ENCODE measurements around the gene C21orf91. TPM values are rescaled to one million over a fixed set of nuclear protein-coding genes. Genes with fewer than 3 reads are reported as not detected.

Gene C21orf91
- polyA plus RNA-seq, 2 of the 4 experiments (the other 2 are of a cell fraction), result 1.9 to 5.5 TPM

- TF ChIP-seq HOXB13 (CRISPR knock-in tag; IDR thresholded peaks at IDR 0.05; ENCODE audit: low read depth) (no peak), CHD4 (IDR thresholded peaks at IDR 0.05; ENCODE audit: borderline replicate concordance) (no peak)
These were observed 35.0 kb downstream of the C21orf91 start (continued) for GRCh38 chr21:17784180-17784598.

DNA sequence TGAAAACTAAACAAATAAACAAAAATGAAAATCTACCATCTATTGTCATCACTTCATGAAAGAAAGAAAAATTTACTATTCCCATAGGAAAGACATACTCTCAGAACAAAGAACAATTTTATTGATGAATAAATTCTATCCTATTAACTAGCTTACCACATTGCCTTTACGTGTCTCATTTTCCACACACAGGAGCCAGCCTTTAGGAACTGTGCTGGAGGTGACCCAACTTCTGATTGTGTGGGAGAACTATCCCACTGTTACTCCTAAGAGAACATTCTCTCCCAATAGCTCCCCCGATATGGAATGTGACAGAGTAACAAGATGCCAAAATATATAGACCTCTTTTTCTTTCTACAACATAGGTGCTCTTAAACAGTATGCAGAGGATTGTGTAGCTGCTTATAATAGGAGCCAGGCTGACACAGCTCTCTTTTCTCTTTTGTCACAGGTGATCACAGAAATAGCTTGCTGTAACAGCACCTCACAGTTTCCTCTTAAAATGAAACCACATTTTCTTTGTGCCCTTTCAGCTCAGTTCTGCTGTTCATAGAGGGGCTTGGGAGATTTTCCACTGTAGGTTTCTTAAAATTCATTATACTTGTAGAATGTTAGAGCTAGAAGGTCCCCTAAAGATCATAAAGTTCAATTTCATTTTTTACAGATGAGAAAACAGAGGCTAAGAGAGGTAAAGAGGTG lies 35.5 kb downstream of the C21orf91 start:
- Histone ChIP-seq H3K4me2 (no peak overlapping the region), H3K27ac (no peak overlapping the region), H3K4me1 (no peaks in the 10 kb centered on the region), H3K4me3 (no peak overlapping the region), H3K9me3 (no peaks in the 10 kb centered on the region)
- ATAC-seq, result no peak
- FAIRE-seq, result no peak
- TF ChIP-seq RAD21 (conservative IDR thresholded peaks at IDR 0.05 in 1 of 2, IDR thresholded peaks at IDR 0.05 in 1 of 2) (no peak), EP300 (IDR thresholded peaks at IDR 0.05) (no peak), ESRRA (IDR thresholded peaks at IDR 0.05; ENCODE audit: borderline replicate concordance, low read length) (no peak), SREBF2 (IDR thresholded peaks at IDR 0.05) (no peak), MYC (IDR thresholded peaks at IDR 0.05; ENCODE audit: borderline replicate concordance, low read length) (no peak), NFE2L2 (conservative IDR thresholded peaks at IDR 0.05; ENCODE audit: low read length) (no peak), MAZ (IDR thresholded peaks at IDR 0.05; ENCODE audit: borderline replicate concordance, low read depth, low read length) (no peak), HES2 (IDR thresholded peaks at IDR 0.05) (no peak), NR3C1 (IDR thresholded peaks at IDR 0.05) (no peak), USF2 (IDR thresholded peaks at IDR 0.05) (no peak)
- TF ChIP-seq, protein P1, sequence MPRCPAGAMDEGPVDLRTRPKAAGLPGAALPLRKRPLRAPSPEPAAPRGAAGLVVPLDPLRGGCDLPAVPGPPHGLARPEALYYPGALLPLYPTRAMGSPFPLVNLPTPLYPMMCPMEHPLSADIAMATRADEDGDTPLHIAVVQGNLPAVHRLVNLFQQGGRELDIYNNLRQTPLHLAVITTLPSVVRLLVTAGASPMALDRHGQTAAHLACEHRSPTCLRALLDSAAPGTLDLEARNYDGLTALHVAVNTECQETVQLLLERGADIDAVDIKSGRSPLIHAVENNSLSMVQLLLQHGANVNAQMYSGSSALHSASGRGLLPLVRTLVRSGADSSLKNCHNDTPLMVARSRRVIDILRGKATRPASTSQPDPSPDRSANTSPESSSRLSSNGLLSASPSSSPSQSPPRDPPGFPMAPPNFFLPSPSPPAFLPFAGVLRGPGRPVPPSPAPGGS (IDR thresholded peaks at IDR 0.05), result no peak
- POLR2A ChIA-PET, result no interaction called here
- 67% methylated on average over 2 of the region's 2 CpGs for WGBS (ENCODE audit: missing lambda C conversion rate)
- no peak for DNase-seq (ENCODE audit: low read depth in 1 of 2, low spot score in 1 of 2)
- CTCF ChIA-PET, result interaction anchor here (0.8 kb wide), 1 partner anchor 11 kb away, joined by 4 read pairs; no protein-coding TSS in a partner anchor

- Histone ChIP-seq H3K4me3 (no peak overlapping the region), H3K4me1 (no peaks in the 10 kb centered on the region), H3K9me3 (no peaks in the 10 kb centered on the region), H3K4me2 (no peak overlapping the region), H3K27ac (no peak overlapping the region)
- DNase-seq (ENCODE audit: low read depth in 1 of 2, low spot score in 1 of 2) (no peak), FAIRE-seq (no peak), ATAC-seq (no peak)
- ChIA-PET POLR2A (no interaction called here), CTCF (no interaction called here)
- WGBS (ENCODE audit: missing lambda C conversion rate), result 47% methylated on average over 3 of the region's 3 CpGs
- TF ChIP-seq EHF (CRISPR knock-in tag; IDR thresholded peaks at IDR 0.05), result no peak
- TF ChIP-seq TP53 (CRISPR knock-in tag; IDR thresholded peaks at IDR 0.05), result no peak
- TF ChIP-seq NPAS2 (CRISPR knock-in tag; IDR thresholded peaks at IDR 0.05; ENCODE audit: borderline replicate concordance), result no peak
- no peak for TF ChIP-seq HES2 (IDR thresholded peaks at IDR 0.05)
These were observed 36.2 kb downstream of the C21orf91 start for GRCh38 chr21:17783003-17783402.

GRCh38 chr21:17782051-17782450 lies 37.1 kb downstream of the C21orf91 start:
- Histone ChIP-seq H3K9me3 (no peaks in the 10 kb centered on the region), H3K4me1 (no peaks in the 10 kb centered on the region), H3K4me3 (no peak overlapping the region), H3K27ac (no peak overlapping the region), H3K4me2 (no peak overlapping the region)
- FAIRE-seq (no peak), DNase-seq (ENCODE audit: low read depth in 1 of 2, low spot score in 1 of 2) (no peak), ATAC-seq (no peak)
- whole genome bisulfite sequencing (ENCODE audit: missing lambda C conversion rate), result 94% methylated on average over 1 of the region's 1 CpG
- POLR2A ChIA-PET, result no interaction called here
- no peak for TF ChIP-seq EHMT2 (IDR thresholded peaks at IDR 0.05; ENCODE audit: low read depth)
- TF ChIP-seq HEYL (CRISPR knock-in tag; IDR thresholded peaks at IDR 0.05), result no peak
- no peak for TF ChIP-seq NFE2L2 (conservative IDR thresholded peaks at IDR 0.05; ENCODE audit: low read length)
- TF ChIP-seq PBX3 (IDR thresholded peaks at IDR 0.05), result no peak
- no peak for TF ChIP-seq RFX5 (IDR thresholded peaks at IDR 0.05)
- no peak for TF ChIP-seq KDM5A (IDR thresholded peaks at IDR 0.05)
- no peak for TF ChIP-seq CBX8 (IDR thresholded peaks at IDR 0.05)
- no peak for TF ChIP-seq GATA3 (IDR thresholded peaks at IDR 0.05; ENCODE audit: borderline replicate concordance)
- no peak for TF ChIP-seq CEBPB (IDR thresholded peaks at IDR 0.05)
- no peak for TF ChIP-seq RARB (CRISPR knock-in tag; IDR thresholded peaks at IDR 0.05)
- no peak for TF ChIP-seq CTCF (IDR thresholded peaks at IDR 0.05)
- TF ChIP-seq POLR2A (IDR thresholded peaks at IDR 0.05; ENCODE audit: low read length), result no peak
- CTCF ChIA-PET, result no interaction called here

Measured in A549 (cell line).